Naive thymus-derived CD4-positive, alpha-beta T cell (primary cell): ENCODE results near the gene KRAS. TPM values are rescaled to one million over a fixed set of nuclear protein-coding genes. Genes with fewer than 3 reads are reported as not detected.
A peak's percentile ranks its signal among the peaks of the same experiment; 100 is the strongest.

Experiments used
- ATAC-seq: fragments of 150-1000 bp; cut with Tn5 transposase; 2 replicates; pipeline ENCODE4 v1.10.0; 2021; ENCODE audit warnings: mild to moderate bottlenecking, moderate library complexity
- CTCF ChIA-PET: fragments of 350-600 bp; sonication (Branson Sonifier 250); formaldehyde crosslinking; loops from one replicate; lab custom pipeline; 2021; ENCODE audit warnings: antibody characterized with exemption; lab: Charles Lee
- POLR2A ChIA-PET: fragments of 350-600 bp; sonication (Branson Sonifier 250); formaldehyde crosslinking; loops from one replicate; lab custom pipeline; 2021; ENCODE audit warnings: antibody characterized with exemption, inconsistent platforms; lab: Charles Lee
- DNase-seq, 9 donors: peaks; one replicate each; pipeline versions ENCODE4 v3.0.0 to v3.0.0-alpha.2; 2020 to 2022; ENCODE audit warnings: mixed read lengths in 1 of 9
- H3K27ac ChIP-seq: one replicate; pipeline ENCODE4 v1.7.0; 2013; ENCODE audit warnings: mild to moderate bottlenecking, low read depth, low read length, moderate library complexity
- H3K27me3 ChIP-seq, 2 donors: one replicate each; pipeline ENCODE4 v1.7.0; 2013; ENCODE audit warnings: low read length in 2 of 2, mild to moderate bottlenecking in 2 of 2, moderate library complexity in 2 of 2; ENCODE audit not compliant: control insufficient read depth in 2 of 2, insufficient read depth in 2 of 2
- H3K36me3 ChIP-seq, 3 experiments: 1 replicate in 2 of 3; 2 replicates in 1 of 3; pipeline ENCODE4 v1.7.0; 2013; ENCODE audit warnings: low read length in 3 of 3, mild to moderate bottlenecking in 3 of 3, moderate library complexity in 1 of 3; ENCODE audit not compliant: insufficient read depth in 3 of 3, control insufficient read depth in 2 of 3
- H3K4me1 ChIP-seq, 2 donors: one replicate each; pipeline ENCODE4 v1.7.0; 2013; ENCODE audit warnings: low read length in 2 of 2, mild to moderate bottlenecking in 2 of 2, moderate library complexity in 1 of 2; ENCODE audit not compliant: control insufficient read depth in 2 of 2, insufficient read depth in 2 of 2
- H3K4me3 ChIP-seq: 2 replicates; pipeline ENCODE4 v1.7.0; 2013; ENCODE audit warnings: mild to moderate bottlenecking, low read length
- H3K9me3 ChIP-seq, 3 experiments: 1 replicate in 2 of 3; 2 replicates in 1 of 3; pipeline ENCODE4 v1.7.0; 2013; ENCODE audit warnings: low read length in 3 of 3; ENCODE audit not compliant: control insufficient read depth in 2 of 3
- H3K27ac Mint-ChIP-seq, 9 donors: one replicate each; pipeline ENCODE4 v1.8.0; 2020 to 2022; ENCODE audit warnings: mixed read lengths in 9 of 9, mild to moderate bottlenecking in 8 of 9, moderate library complexity in 5 of 9, inconsistent platforms in 2 of 9
- H3K27me3 Mint-ChIP-seq, 5 donors: one replicate each; pipeline ENCODE4 v1.8.0; 2021 to 2022; ENCODE audit warnings: mixed read lengths in 5 of 5, mild to moderate bottlenecking in 1 of 5
- H3K36me3 Mint-ChIP-seq, 5 donors: one replicate each; pipeline ENCODE4 v1.8.0; 2020 to 2022; ENCODE audit warnings: mixed read lengths in 5 of 5, mild to moderate bottlenecking in 3 of 5, inconsistent platforms in 1 of 5
- H3K4me1 Mint-ChIP-seq, 7 donors: one replicate each; pipeline ENCODE4 v1.8.0; 2020 to 2022; ENCODE audit warnings: mixed read lengths in 7 of 7, mild to moderate bottlenecking in 3 of 7, inconsistent platforms in 1 of 7
- H3K4me3 Mint-ChIP-seq, 10 donors: one replicate each; pipeline ENCODE4 v1.8.0; 2020 to 2022; ENCODE audit warnings: mild to moderate bottlenecking in 10 of 10, mixed read lengths in 10 of 10, moderate library complexity in 6 of 10, inconsistent platforms in 2 of 10
- H3K9me3 Mint-ChIP-seq, 11 donors: one replicate each; pipeline ENCODE4 v1.8.0; 2020 to 2022; ENCODE audit warnings: mixed read lengths in 11 of 11, mild to moderate bottlenecking in 4 of 11, inconsistent platforms in 1 of 11, moderate library complexity in 1 of 11
- intact Hi-C, 2 donors: fragments of 100-400 bp; cut with micrococcal nuclease; formaldehyde crosslinking; loops; one replicate each; pipeline ENCODE4 v1.15.1; 2023
- polyA plus RNA-seq, 2 donors: library from polyadenylated mRNA; unstranded; fragments of 300-500 nt; fragmentation: Illumina TruSeq; gene quantifications; one replicate each; pipeline ENCODE4 v1.2.3, GENCODE V29; 2021
- total RNA-seq, 6 experiments: library from RNA in 5 of 6; stranded (reverse) in 5 of 6; gene quantifications; 1 replicate in 5 of 6; 2 replicates in 1 of 6; pipeline ENCODE4 v1.2.3 and lab custom pipeline; 2021 to 2026

KRAS gene
- total and polyA plus RNA-seq, 7 experiments from 2014 or later: 31.5 to 66.0 (median 35.7) TPM

GRCh38 chr12:25186038-25186787 is 64.5 kb downstream of the KRAS start:
- H3K36me3 Mint-ChIP-seq: no peaks in the 10 kb centered on the region
- CTCF ChIA-PET: interaction anchor here (0.6 to 1.7 kb wide), 5 partner anchors 9 to 830 kb away, joined by 3 to 7 read pairs (median 4); partner anchors contain the start of genes DNAI7 and ETFRF1
- H3K27me3 ChIP-seq: no peaks in the 10 kb centered on the region
- no peaks in the 10 kb centered on the region for H3K36me3 ChIP-seq
- peaks cover 0 to 4% (median 0%) of the 10 kb centered on the region in 11 donors for H3K9me3 Mint-ChIP-seq
- intact Hi-C loops: loop anchor here in 1 of 2 donors (1.0 to 2.0 kb wide), 2 partner anchors 31 to 133 kb away; a partner anchor contains a TSS
- H3K9me3 ChIP-seq: no peaks in the 10 kb centered on the region
- H3K27ac Mint-ChIP-seq: peak overlapping the region; percentile 39 to 99 (median 96)
- peak overlapping the region; percentile 22 to 93 (median 90) for H3K4me3 Mint-ChIP-seq
- peak overlapping the region; percentile 54 for H3K4me3 ChIP-seq
- peaks cover 9 to 21% (median 16%) of the 10 kb centered on the region in 7 donors for H3K4me1 Mint-ChIP-seq
- H3K27me3 Mint-ChIP-seq: no peaks in the 10 kb centered on the region
- H3K4me1 ChIP-seq: peaks cover 3 to 16% of the 10 kb centered on the region in 2 donors
- ATAC-seq: peak; percentile 60
- POLR2A ChIA-PET: interaction anchor here (0.7 to 1.1 kb wide), 3 partner anchors 9 to 198 kb away, joined by 3 to 9 read pairs (median 4); partner anchors contain the start of genes DNAI7 and ETFRF1
- DNase-seq: peak in 5 of 9 donors; percentile 28 to 50 (median 31)
- peak overlapping the region; percentile 54 for H3K27ac ChIP-seq

GRCh38 chr12:25184132-25184531 is 66.6 kb downstream of the KRAS start:
- POLR2A ChIA-PET: interaction anchor here (0.6 to 1.3 kb wide), 4 partner anchors 11 to 203 kb away, joined by 3 to 4 read pairs (median 4); partner anchors contain the start of genes DNAI7 and ETFRF1
- H3K9me3 Mint-ChIP-seq: peaks cover 0 to 10% (median 2%) of the 10 kb centered on the region in 11 donors
- no peaks in the 10 kb centered on the region for H3K27me3 ChIP-seq

GRCh38 chr12:25182765-25183164 is 68.0 kb downstream of the KRAS start:
- ATAC-seq: no peak
- intact Hi-C loops: no loop called here
- peaks cover 0 to 5% (median 0%) of the 10 kb centered on the region in 5 donors for H3K36me3 Mint-ChIP-seq
- DNase-seq: no peak
- peak overlapping the region in 2 of 9 donors; percentile 48 to 81 for H3K27ac Mint-ChIP-seq
- no peaks in the 10 kb centered on the region for H3K27me3 ChIP-seq
- H3K9me3 ChIP-seq: no peaks in the 10 kb centered on the region
- peaks cover 3 to 14% of the 10 kb centered on the region in 2 donors for H3K4me1 ChIP-seq
- H3K4me1 Mint-ChIP-seq: peaks cover 9 to 17% (median 15%) of the 10 kb centered on the region in 7 donors
- no peak overlapping the region for H3K27ac ChIP-seq
- H3K4me3 ChIP-seq: no peak overlapping the region
- peaks cover 0 to 15% (median under 1%) of the 10 kb centered on the region in 5 donors for H3K27me3 Mint-ChIP-seq
- H3K9me3 Mint-ChIP-seq: peaks cover 0 to 10% (median 2%) of the 10 kb centered on the region in 11 donors
- ChIA-PET CTCF (no interaction called here), POLR2A (interaction anchor here (0.7 to 0.9 kb wide), 2 partner anchors 131 to 200 kb away, joined by 3 to 6 read pairs; no protein-coding TSS in a partner anchor)
- no peak overlapping the region for H3K4me3 Mint-ChIP-seq
- no peaks in the 10 kb centered on the region for H3K36me3 ChIP-seq

More at GRCh38 chr12:25184132-25184531, 66.6 kb downstream of the KRAS start:
- no peak overlapping the region for H3K27ac ChIP-seq
- H3K36me3 ChIP-seq: no peaks in the 10 kb centered on the region
- H3K4me3 ChIP-seq: no peak overlapping the region
- Mint-ChIP-seq H3K4me3 (no peak overlapping the region), H3K4me1 (peaks cover 9 to 21% (median 16%) of the 10 kb centered on the region in 7 donors), H3K27ac (peak overlapping the region in 3 of 9 donors; percentile 36 to 42 (median 38)), H3K27me3 (peaks cover 0 to 12% (median 0%) of the 10 kb centered on the region in 5 donors), H3K36me3 (peaks cover 0 to 5% (median 0%) of the 10 kb centered on the region in 5 donors)
- intact Hi-C loops: no loop called here
- H3K4me1 ChIP-seq: peaks cover 3 to 16% of the 10 kb centered on the region in 2 donors
- no peak for DNase-seq
- ATAC-seq: no peak
- CTCF ChIA-PET: interaction anchor here (0.9 to 1.0 kb wide), 2 partner anchors 10 to 29 kb away, joined by 3 to 7 read pairs; partner anchors contain the start of genes DNAI7 and ETFRF1
- H3K9me3 ChIP-seq: no peaks in the 10 kb centered on the region

- intact Hi-C loops: no loop called here
- ATAC-seq (no peak), DNase-seq (no peak)
- Mint-ChIP-seq H3K9me3 (no peaks in the 10 kb centered on the region), H3K27me3 (peaks cover 0 to 12% (median 0%) of the 10 kb centered on the region in 5 donors), H3K4me1 (no peaks in the 10 kb centered on the region), H3K27ac (no peak overlapping the region), H3K36me3 (no peaks in the 10 kb centered on the region), H3K4me3 (no peak overlapping the region)
- no peaks in the 10 kb centered on the region for H3K27me3 ChIP-seq
- POLR2A ChIA-PET: no interaction called here
- CTCF ChIA-PET: no interaction called here
- H3K27ac ChIP-seq: no peak overlapping the region
- no peaks in the 10 kb centered on the region for H3K4me1 ChIP-seq
- no peaks in the 10 kb centered on the region for H3K36me3 ChIP-seq
- H3K9me3 ChIP-seq: no peaks in the 10 kb centered on the region
- no peak overlapping the region for H3K4me3 ChIP-seq
Observed at GRCh38 chr12:25162866-25163265, 87.9 kb downstream of the KRAS start.

GRCh38 chr12:25156061-25156460 is 94.7 kb downstream of the KRAS start:
- no peak for ATAC-seq
- Histone ChIP-seq H3K36me3 (no peaks in the 10 kb centered on the region), H3K4me3 (no peak overlapping the region), H3K9me3 (no peaks in the 10 kb centered on the region), H3K27me3 (no peaks in the 10 kb centered on the region), H3K27ac (no peak overlapping the region), H3K4me1 (no peaks in the 10 kb centered on the region)
- no peak overlapping the region for H3K27ac Mint-ChIP-seq
- no peak overlapping the region for H3K4me3 Mint-ChIP-seq
- CTCF ChIA-PET: interaction anchor here (0.6 to 1.7 kb wide), 7 partner anchors 31 to 1770 kb away, joined by 3 to 7 read pairs (median 4); no protein-coding TSS in a partner anchor
- no peak for DNase-seq
- H3K27me3 Mint-ChIP-seq: peaks cover 0 to 12% (median 0%) of the 10 kb centered on the region in 5 donors
- peaks cover 0 to 7% (median 6%) of the 10 kb centered on the region in 7 donors for H3K4me1 Mint-ChIP-seq
- no peaks in the 10 kb centered on the region for H3K9me3 Mint-ChIP-seq
- no peaks in the 10 kb centered on the region for H3K36me3 Mint-ChIP-seq
- intact Hi-C loops: loop anchor here in 1 of 2 donors (5.0 kb wide), 1 partner anchor 86 kb away; no protein-coding TSS in a partner anchor
- POLR2A ChIA-PET: interaction anchor here (0.6 to 1.2 kb wide), 2 partner anchors 93 to 105 kb away, joined by 3 read pairs; no protein-coding TSS in a partner anchor

- Mint-ChIP-seq H3K4me3 (peak overlapping the region in 5 of 10 donors; percentile 31 to 53 (median 45)), H3K27ac (peak overlapping the region in 2 of 9 donors; percentile 3 to 33), H3K27me3 (peaks cover 0 to 6% (median 0%) of the 10 kb centered on the region in 5 donors), H3K9me3 (no peaks in the 10 kb centered on the region), H3K36me3 (no peaks in the 10 kb centered on the region), H3K4me1 (peaks cover 0 to 7% (median 6%) of the 10 kb centered on the region in 7 donors)
- ATAC-seq: peak; percentile 60
- Histone ChIP-seq H3K27ac (no peak overlapping the region), H3K9me3 (no peaks in the 10 kb centered on the region), H3K4me1 (no peaks in the 10 kb centered on the region), H3K36me3 (no peaks in the 10 kb centered on the region), H3K27me3 (no peaks in the 10 kb centered on the region), H3K4me3 (no peak overlapping the region)
- peak in 7 of 9 donors; percentile 12 to 57 (median 51) for DNase-seq
- ChIA-PET POLR2A (interaction anchor here (0.7 to 1.2 kb wide), 3 partner anchors 29 to 94 kb away, joined by 3 to 4 read pairs (median 3); partner anchors contain the start of genes DNAI7 and ETFRF1), CTCF (interaction anchor here (0.7 to 1.7 kb wide), 14 partner anchors 10 to 164 kb away, joined by 3 to 7 read pairs (median 4); partner anchors contain the start of genes DNAI7 and ETFRF1)
- intact Hi-C loops: loop anchor here (1.0 to 5.0 kb wide), 6 partner anchors 25 to 232 kb away; partner anchors contain the start of genes DNAI7 (in 1 of the 2) and ETFRF1 (in 1 of the 2)
Observed at GRCh38 chr12:25155022-25155576, 95.6 kb downstream of the KRAS start.
